HG03432 (cell line): Measurements from ENCODE around the gene APOBEC3H.

Experiments used
- ATAC-seq: cut with Tn5 transposase; IDR thresholded peaks from one replicate; pipeline ENCODE4 v1.9.1; 2021; ENCODE audit warnings: mild to moderate bottlenecking, moderate library complexity; ENCODE audit not compliant: unreplicated experiment

APOBEC3H gene

DNA sequence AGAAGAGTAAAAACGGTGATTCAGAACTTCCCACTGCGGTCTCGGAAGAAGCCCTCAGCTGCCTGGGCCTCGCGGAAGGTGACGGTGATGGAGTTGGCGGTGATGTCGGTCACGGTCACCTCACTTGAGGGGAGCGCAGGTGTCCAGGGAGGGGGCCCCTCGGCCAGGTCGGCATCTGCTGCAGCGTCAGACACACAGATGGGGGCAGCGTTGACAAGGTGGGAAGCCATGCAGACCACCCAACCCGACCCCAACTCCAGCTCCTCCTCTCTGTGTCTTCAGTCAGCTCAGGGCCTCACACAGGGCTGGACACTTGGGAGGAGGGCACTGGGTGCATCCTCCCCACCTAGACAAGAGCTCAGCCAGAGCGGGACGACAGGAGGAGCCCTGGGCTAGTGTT lies 36.8 kb downstream of the APOBEC3H start:
- no peak for ATAC-seq

DNA sequence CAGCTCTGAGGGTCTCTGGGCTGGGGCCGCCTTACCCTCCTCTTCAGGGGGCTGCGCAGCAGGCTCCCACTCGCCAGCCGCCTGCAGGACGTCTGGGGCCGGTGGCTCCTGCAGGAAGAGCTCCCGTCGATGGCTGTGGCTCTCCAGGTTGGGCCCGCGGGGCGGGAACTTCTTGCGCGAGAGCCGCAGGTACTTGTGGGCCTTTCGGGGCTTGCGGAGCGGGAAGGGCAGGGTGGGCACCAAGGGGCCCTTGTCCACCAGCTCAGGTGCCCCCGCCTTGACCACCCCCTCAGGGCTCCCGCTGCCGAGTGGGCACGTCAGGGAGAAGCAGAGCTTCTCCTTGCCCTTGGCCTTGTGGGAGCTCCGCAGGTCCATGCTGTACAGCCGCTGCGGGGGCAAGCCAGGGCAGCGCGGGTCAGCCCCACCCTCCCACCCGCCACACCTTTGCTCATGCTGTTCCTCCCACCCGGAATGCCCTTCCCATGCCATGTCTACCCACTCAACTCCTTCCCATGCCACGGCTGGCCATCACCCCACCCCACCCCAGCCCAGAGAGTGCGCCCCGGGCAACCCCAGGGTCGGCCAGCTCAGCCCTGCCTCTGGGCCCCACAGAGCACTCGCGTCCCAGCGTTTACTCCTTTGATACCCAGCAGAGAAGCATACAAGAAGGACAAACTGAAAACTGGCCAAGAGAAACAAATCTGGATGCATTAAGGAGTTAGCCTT lies 37.5 kb downstream of the APOBEC3H start:
- no peak for ATAC-seq

DNA sequence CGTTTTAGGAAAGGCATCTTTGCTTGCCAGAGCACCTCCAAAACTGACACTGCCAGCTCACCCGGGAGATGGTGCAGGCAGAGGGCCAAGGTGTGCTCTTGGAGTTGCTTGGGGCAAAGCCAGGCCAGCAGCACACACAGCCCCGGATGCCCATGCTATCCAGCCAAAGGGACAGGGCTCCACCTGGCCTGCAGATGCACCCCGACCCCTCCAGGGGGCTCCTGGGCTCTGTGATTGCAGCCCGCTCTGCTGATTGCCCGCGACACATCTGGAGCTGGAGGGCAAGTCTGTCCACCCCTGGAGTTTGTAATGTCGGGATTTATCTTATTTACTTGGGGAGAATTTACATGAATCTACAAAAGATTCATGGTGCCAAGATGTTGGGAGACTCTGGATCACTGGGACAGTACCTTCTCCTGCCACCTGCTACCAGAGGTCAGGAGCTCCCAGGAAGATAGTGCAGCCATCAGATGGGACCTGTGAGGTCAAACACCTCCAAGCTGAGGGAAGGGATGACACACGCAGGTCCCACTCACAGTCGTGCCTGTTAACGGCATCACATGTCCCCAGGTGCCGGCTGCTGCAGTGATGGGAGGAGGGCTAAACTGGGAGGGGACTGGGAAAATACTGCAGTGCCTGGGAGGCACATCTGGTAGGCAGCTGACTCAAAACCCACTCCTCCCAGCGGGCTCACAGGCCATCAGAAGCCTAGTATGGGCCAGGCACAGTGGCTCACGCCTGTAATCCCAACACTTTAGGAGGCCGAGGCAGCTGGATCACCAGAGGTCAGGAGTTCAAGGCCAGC lies 38.2 kb downstream of the APOBEC3H start:
- no peak for ATAC-seq

DNA sequence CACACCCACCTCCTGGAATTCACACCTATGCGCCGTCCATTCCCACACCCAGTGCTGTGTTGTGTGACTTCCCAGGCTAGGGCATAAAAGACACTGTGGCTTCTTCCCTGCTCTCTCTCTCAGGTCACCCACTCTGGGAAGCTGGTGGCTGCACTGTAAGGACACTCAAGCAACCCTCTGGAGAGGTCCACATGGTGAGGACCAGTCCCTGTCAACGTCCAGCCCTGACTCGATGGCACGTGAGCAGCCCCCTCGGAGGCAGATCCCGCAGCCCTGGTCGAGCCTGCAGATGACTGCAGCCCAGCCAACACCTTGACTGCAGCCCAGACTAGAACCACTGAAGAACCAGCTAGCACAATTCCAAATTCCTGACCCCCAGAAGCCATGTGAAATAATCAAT lies 39.3 kb downstream of the APOBEC3H start:
- ATAC-seq: no peak

DNA sequence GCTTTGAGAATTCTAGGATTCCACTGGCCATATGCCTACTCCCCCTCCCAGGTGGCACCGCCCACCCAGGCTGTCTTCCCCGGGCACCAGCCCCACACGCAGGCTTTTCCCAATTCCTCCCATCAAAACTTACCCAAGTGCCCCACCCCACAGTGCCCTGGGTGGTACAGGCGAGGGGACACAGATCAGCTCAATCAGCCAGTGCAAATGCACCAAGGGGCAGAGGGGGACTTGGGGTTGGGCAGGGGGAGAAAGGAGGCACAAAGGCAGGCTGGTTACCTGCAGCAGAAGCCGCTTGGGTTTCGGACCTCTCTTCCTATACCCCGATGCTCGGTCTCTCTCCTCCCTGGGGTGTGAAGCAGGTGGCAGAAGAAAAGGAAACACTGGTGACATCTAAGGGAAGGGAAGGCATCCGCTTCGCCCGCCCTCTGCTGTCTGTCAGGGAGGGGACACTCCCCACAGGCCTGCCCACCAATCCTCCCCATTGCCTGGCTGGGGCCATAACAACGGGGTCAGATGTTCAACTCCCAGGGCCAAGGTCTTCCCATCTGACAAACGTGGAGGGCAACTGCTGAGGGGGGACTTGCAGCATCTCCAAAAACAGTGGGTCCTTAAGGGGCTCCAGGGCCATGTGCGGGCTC lies 41.4 kb downstream of the APOBEC3H start:
- ATAC-seq: no peak

DNA sequence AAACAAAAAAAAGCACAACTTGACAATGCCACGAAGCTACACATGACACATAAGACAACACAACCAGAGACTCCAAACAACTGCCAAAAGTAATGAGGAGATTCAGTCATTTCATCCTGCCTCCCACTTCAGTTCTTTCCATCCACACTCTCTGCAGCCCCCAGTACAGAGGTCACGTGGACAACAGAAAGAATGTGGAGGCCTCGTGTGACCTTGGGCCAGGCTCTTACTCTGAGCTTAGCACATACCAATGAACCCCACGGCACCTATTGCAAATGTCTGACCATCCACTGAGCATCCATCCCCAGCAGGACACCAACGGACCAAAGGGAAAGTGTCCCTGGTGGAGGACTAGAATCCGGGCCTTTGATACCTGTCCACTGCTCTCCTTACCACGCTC lies 42.9 kb downstream of the APOBEC3H start:
- no peak for ATAC-seq

DNA sequence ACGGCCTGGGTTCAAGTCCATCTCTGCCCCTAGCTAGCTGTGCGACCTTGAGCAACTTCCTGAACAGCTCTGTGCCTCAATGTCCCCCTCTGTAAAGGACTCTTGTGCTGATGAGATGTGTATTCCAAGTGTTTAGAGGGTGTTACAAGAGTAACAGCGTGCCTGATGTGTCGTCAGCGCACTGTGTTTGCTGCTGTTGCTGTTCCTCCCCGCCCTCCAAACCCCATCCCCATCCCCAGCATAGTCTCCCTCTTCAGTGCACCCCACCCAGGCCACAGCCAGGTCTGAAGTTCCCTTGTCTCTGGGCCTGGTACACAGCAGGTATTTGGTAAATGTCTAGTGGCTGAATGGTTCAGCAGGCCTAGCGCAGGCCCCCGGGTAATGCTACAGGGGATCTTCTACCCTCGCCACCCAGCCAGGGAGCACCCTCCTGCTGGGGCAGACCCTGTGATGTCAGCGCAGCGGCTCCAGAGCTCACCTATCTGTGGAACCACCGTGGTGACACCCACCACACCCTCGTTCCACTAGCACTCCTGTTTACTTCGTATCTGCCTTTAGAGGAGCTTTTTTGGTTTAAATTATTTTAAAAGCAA lies 45.1 kb downstream of the APOBEC3H start:
- no peak for ATAC-seq

DNA sequence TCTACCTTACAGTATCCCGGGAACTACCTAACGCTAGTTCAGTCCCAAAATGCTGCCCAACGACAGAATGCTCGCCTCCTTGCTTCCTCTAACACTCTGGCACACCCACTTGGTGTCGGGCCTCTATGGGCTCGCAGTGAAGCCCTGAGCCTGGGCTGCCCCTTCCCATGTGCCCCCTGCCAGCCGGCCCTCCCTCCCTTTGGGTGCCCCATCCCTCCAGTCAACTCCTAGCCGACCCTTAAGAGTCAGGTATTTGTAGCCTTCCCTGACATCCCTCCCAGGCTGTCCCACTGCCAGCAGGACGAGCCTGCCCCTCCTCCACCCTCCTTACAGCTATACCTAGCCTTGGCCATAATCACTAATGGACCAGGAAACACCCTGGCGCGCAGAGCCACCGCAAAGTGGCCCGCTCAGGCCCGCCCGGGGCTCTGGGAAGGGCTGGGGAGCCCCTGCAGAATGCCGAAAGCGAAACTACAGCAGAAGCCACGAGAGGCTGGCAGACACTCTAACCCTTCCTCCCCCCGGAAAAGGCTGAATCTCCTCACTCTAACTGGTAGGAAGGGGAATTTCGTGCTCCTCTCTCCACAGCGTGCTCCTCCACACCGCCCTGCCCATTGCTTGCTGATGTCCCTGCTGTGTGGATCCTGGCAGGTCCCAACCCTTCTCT lies 47.2 kb downstream of the APOBEC3H start:
- ATAC-seq: peak; percentile 29

DNA sequence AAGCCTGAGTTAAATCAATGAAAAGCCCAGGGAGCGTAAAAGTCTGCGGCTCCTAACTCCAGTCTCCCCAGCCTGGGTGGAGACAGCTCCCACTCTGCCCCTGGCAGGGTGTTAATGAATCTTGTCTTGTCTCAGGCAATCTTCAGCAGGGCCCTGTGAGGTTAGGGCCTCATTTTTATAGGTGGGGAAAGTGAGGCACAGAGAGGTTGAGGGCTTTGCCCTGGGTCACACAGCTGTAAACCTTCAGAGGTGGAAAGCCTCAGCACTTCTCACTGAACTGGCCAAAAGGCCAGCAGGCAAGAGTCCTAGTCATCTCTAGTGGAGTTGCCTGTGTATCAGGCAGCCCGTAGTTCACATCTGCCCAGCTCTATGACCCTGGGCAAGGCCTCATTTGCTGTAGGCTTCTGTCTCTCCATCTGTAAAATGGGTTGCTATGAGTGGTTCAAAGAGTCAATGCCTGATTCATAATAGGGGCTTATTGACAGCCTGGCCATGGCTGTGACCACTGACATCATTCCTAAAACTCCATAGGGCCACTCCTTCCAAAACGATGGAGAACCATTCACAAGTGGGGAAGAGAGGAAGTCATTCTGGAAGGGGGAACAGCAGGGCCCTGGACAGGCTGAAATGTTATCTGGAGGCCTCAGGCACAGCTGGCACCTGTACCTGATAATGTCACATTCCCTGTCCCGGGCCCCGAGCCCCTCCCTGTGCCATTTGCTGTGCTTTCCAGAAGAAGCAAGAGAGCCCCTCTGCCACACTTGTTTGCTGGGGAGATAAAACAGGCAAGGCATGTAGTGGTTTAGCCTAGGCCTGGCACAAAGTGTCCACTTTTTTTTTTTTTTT lies 49.4 kb downstream of the APOBEC3H start:
- ATAC-seq: no peak

DNA sequence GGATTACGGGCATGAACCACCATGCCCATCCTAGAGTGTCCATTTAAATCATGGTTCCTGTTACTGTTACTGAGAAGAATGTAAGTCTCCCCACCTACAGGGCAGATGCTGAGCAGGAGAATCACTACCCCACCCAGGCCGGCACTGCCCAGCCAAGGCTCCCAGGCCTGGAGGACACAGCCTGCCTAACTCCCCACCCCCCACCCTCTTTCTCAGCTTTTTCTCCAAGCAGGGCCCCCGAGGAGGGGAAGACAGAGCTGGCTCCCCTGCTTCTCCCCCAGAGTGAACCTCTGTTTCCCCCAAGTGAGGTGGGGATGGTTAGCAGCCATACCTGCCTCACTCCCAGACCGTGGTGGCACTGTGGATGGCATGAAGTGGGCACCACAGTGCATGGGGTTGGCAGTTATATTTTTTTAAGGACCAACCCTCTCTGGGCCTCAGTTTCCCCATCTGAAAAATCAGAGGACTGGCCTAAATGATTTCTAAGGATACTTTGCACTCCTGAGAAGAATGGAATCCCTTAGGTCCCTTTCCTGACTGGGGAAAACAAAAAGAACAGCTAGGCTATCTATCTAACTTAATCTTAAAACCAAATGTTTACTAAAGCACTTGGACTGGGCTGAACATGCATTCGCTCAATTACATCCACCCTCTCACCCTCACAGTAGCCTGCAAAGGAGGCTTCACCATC lies 50.4 kb downstream of the APOBEC3H start:
- ATAC-seq: no peak

DNA sequence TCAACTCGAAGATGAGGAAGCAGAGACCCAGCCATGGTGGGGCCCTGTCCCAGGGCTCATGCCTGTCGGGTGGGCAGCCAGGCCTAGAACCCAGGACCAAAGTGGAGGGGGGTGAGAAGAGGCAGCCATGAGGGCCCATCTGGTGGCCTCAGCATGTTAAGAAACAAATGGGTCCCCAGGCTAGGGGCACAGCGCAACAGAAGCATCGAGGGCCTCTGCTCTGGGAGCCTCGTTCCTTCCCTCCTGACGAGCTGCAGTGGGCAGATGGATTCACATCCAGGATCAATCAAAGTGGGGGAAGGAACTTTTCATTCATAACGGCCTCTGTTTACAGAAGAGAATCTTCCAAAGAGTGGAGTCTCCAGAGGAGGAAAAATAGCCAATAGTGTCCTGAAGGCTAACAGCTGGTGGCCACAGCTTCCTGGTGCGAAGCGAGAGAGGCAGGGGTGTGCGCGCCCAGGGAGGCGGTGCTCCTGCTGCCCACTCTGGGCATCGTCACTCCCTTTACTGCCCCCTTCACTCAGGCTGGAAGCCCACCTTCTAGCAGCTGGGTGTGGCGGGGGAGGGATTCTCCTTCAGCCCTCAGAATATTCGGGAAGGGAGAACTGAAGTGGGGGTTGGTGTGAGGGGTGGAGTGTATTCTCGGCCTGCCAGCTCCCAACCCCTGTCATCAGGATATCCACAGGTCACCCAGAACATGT lies 51.1 kb downstream of the APOBEC3H start:
- no peak for ATAC-seq

DNA sequence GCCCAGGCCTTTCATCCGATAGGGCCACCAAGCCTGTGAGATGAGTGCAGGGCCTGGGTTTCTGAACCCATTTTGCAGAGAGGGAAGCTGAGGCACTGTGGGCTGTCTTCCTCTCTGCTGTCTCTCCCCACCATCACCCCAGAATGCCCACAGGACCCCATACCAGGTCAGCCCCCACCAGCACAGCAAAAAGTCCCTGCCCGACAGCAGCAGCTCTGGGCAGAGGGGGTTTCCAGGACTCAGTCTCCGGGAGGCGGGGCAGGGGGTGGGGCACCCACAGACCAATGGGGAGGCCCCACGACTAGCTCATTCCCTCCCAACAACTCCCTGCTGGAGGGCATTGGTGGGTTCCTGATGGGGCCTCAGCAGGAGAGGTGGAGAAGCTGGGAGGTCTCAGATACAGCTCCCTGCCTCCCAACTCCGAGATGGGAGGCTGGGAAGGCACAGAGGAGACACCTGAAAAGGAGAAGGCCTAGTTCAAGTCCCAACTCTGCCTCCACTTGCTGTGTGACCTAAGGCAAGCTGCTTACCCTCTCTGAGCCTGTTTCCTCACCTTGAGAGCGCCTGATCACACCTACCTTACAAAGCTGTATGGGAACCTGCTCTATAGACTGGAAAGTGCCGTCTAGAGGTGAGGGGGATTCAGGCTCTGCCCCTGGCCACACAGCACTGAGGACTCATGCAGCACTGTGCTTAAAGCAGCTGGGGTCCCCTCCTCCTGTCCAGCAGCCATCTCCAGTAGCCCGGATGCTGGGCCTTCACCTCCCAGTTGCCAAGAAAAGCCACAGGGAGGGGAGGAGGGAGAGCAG lies 51.9 kb downstream of the APOBEC3H start:
- ATAC-seq: no peak

DNA sequence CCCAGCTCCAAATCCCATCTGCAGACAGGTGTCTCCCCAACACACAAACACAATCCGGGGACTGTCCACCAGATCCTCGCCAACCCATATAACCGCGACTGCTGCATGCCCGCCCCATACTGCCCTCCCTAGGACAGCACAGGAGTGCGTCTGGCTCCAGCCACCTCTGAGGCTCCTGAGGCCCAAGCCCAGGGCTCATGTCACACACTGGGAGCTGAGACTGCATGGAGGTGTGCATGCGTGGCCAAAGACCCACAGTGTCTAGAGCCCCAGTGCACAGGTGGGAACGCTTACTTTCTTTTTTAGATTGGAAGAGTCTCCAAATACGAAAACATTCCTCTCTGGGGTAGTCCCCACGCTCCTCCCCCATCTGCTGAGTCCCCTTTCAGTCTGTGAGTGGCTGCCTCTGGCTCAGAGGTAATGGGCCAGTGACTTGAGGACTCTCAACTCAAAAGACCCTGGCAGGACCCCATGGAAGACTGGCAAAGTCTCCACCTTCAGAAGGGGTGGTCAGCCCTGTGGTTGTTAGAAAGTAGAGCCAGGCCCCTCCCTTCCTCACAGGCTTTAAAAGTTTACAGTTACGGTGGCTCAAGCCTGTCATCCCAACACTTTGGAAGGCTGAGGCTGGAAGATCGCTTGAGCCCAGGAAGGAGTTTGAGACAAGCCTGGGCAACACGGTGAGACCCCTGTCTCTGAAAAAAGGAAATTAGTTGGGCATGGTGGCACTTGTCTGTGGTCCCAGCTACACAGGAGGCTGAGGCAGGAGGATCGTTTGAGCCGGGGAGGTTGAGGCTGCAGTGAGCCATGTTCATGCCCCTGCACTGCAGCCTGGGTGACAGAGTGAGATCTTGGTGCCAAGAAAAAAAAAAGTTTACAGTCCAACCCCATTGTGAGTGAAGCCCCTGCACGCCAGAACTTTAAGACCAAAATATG lies 53.1 kb downstream of the APOBEC3H start:
- ATAC-seq: no peak

DNA sequence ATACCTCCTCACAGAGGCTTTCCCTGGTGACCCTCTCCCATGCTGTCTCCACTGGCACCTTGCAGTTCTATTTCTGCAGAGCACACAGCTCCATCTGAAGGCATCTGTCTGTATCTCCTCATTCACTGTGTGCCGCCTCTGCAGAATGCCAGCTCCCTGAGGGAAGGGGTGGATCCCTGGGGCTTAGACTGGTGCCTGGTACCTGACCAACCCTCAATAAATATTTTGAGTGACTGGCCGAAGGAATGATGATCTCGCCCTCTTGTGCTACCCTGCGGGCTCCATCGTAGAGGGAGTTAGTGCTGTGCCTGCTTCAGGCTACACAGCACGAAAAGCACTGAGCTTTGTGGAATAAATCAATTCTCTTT lies 53.8 kb downstream of the APOBEC3H start:
- ATAC-seq: no peak

DNA sequence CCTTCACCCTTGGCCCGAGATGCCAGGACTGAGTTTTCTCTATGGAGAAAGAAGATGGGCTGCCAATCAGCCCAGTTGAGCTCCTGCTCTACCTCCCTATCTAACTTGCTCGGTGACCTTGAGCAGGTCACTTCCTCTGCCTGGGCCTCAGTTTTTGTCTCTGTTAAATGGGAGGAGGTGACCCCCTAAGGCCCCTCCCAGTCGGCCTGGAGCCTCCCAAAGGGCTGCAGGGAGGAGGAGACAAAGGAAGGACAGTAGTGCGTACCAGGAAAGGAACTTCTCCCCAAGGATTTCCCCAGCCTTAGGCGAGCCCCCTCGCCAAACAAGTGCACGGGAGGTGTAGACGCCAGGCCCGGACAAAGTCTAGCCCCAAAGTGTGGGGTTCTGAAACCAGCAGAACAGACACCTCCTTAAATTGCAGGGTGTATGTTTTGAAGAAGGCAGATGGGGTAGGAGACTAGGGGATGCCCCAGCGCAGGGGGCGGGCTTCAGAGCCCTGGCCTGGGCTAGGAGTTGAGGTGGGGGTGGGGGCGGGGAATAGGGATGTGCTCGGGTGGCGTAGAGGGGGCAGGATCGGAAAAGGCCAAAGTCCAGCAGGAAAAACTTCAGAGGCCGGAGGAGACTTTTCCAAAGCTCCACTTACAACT lies 54.4 kb downstream of the APOBEC3H start:
- no peak for ATAC-seq

DNA sequence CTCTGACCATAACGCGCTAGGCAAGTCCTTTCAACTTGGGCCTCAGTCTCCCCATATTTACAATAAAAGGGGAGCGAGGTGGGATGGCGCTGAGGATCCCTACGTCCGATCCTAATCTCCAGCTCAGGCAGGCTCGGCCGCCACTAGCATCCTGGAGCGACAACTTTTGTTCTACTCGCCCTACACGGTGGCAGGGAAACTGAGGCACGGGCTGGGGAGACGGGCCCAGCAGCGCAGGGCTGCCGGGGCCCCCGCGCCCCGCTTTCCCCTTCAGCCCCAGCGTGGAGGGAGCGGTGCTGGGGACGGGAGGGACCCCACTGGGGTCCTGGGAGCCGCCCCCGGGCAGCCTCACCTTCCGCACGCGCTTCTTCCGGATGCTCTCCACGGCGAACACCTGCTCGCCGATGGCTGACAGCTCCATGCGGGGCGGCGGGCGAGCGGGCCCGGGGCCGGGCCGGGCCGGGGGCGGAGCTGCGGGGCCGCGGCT lies 55.0 kb downstream of the APOBEC3H start:
- ATAC-seq: no peak
